Loucy (cell line): Measurements from ENCODE around the gene HOXB9.

Experiments
- CTCF ChIP-seq: fragments of 200-600 bp; sonication (generic); conservative IDR thresholded peaks from 2 replicates; pipeline ENCODE4 v1.5.1; 2014; ENCODE audit warnings: mild to moderate bottlenecking, antibody characterized with exemption, low read length
- EZH2phosphoT487 ChIP-seq: fragments of 200-600 bp; IDR thresholded peaks from 2 replicates; pipeline ENCODE4 v1.6.1; 2018; ENCODE audit warnings: antibody characterized with exemption, mild to moderate bottlenecking, moderate library complexity, borderline replicate concordance

DNA sequence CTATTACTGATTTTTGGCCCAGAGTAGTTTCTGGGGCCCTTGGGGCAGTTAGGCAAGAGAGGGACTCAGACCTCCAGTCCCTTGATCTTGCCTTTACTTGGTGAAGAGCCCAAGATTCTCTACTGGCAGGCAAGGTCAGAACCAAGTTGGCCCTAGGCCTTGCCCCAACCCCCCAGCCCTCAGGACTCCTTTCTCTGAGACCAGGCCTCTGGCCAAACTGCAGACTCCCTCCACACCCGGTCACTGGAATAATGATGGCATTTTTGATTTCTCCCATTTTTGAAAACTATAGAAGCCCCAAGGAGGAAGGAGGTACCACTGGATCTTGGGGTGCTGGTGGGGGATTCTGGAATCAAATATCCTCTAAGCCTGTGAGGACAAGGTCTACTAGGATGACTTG, 18.0 kb upstream of the HOXB9 start:
- TF ChIP-seq CTCF: no peak
- no peak for TF ChIP-seq EZH2phosphoT487
